HepG2 (cell line): ENCODE results near the gene PTPRE. TPM values are rescaled to one million over a fixed set of nuclear protein-coding genes. Genes with fewer than 3 reads are reported as not detected.

Experiments
- ATAC-seq: fragments of 200-7000 bp; cut with Tn5 transposase; 3 replicates; pipeline ENCODE4 v1.9.1; 2020; ENCODE audit warnings: mild to moderate bottlenecking, moderate library complexity
- BruUV-seq: library from RNA; stranded (reverse); fragments of 400-500 nt; replicated peaks from 2 replicates; lab custom pipeline; 2021; lab: Mats Ljungman, UMichigan
- CTCF ChIA-PET: fragments of 300-600 bp; formaldehyde crosslinking; extraction: SDS; loops from one replicate; lab custom pipeline; 2021; ENCODE audit warnings: low total read pairs, inconsistent platforms, low intra/inter-chr PET ratio; lab: Yijun Ruan, JAX
- POLR2A ChIA-PET: fragments of 350-600 bp; sonication (Branson Sonifier 250); formaldehyde crosslinking; loops from one replicate; lab custom pipeline; 2020; ENCODE audit warnings: antibody characterized with exemption, inconsistent platforms; lab: Yijun Ruan, JAX
- DNase-seq: peaks from one replicate; pipeline ENCODE4 v3.0.0-alpha.2; 2015; ENCODE audit warnings: low spot score
- FAIRE-seq: peaks from 3 replicates; lab custom pipeline; 2011; peaks lifted over from hg19 to GRCh38; lab: Jason Lieb, UNC
- H2AFZ ChIP-seq: one replicate; pipeline ENCODE4 v1.6.1; 2011; ENCODE audit warnings: low read length, inconsistent platforms
- H3K27ac ChIP-seq: fragments of 300-600 bp; 3 replicates; pipeline ENCODE4 v1.8.0; 2011; ENCODE audit warnings: mixed run types, mild to moderate bottlenecking, mixed read lengths, low read length, inconsistent platforms; ENCODE audit not compliant: insufficient read depth; ENCODE audit errors: extremely low read length
- H3K27me3 ChIP-seq, 2 experiments: fragments of 200-600 bp in 1 of 2; 2 replicates in 1 of 2; 3 replicates in 1 of 2; pipeline versions ENCODE4 v1.6.0 to v1.8.0; 2011; ENCODE audit warnings: low read length in 2 of 2, mild to moderate bottlenecking in 2 of 2, moderate library complexity in 2 of 2, inconsistent platforms in 1 of 2; ENCODE audit not compliant: insufficient read depth in 2 of 2, control insufficient read depth in 1 of 2
- H3K36me3 ChIP-seq, 2 experiments: fragments of 200-600 bp in 1 of 2; replicated peaks in 1 of 2; 2 replicates in 1 of 2; 3 replicates in 1 of 2; pipeline versions ENCODE4 v1.5.1 to v1.8.0; 2011; ENCODE audit warnings: low read length in 2 of 2, inconsistent platforms in 1 of 2; ENCODE audit not compliant: insufficient read depth in 2 of 2, control insufficient read depth in 1 of 2
- H3K4me1 ChIP-seq: 2 replicates; pipeline ENCODE4 v1.5.1; 2012; ENCODE audit warnings: low read length, inconsistent platforms; ENCODE audit not compliant: insufficient read depth
- H3K4me2 ChIP-seq: 2 replicates; pipeline ENCODE4 v1.6.0; 2011; ENCODE audit warnings: low read depth, low read length, inconsistent platforms
- H3K4me3 ChIP-seq, 3 experiments: fragments of 200-600 bp in 1 of 3; sonication (generic), shearing (Covaris generic) in 1 of 3; replicated peaks in 1 of 3; 2 replicates each; pipeline ENCODE4 v1.5.1; 2011 to 2016; ENCODE audit warnings: low read length in 3 of 3, inconsistent platforms in 2 of 3, low read depth in 2 of 3, mild to moderate bottlenecking in 2 of 3, control low read depth in 1 of 3, mixed read lengths in 1 of 3; ENCODE audit not compliant: insufficient read depth in 1 of 3
- H3K79me2 ChIP-seq: one replicate; pipeline ENCODE4 v1.6.1; 2011; ENCODE audit warnings: low read length, inconsistent platforms; ENCODE audit not compliant: insufficient read depth
- H3K9ac ChIP-seq: 2 replicates; pipeline ENCODE4 v1.6.0; 2011; ENCODE audit warnings: mild to moderate bottlenecking, low read depth, low read length, inconsistent platforms; ENCODE audit not compliant: insufficient read depth
- H3K9me3 ChIP-seq: 2 replicates; pipeline ENCODE4 v1.5.1; 2012; ENCODE audit warnings: mild to moderate bottlenecking, low read length
- H4K20me1 ChIP-seq: 2 replicates; pipeline ENCODE4 v1.6.0; 2011; ENCODE audit warnings: inconsistent platforms, mild to moderate bottlenecking, low read length, moderate library complexity; ENCODE audit not compliant: insufficient read depth
- ATM ChIP-seq: fragments of 450-650 bp; IDR thresholded peaks from 2 replicates; pipeline ENCODE4 v1.7.1; 2017; ENCODE audit warnings: mild to moderate bottlenecking, borderline replicate concordance
- CREM ChIP-seq, 2 experiments: sonication (generic) in 1 of 2; formaldehyde crosslinking in 1 of 2; IDR thresholded peaks; 2 replicates each; pipeline versions ENCODE4 v1.4.0 to v1.6.1; 2016 to 2020; ENCODE audit warnings: antibody characterized with exemption in 1 of 2, mild to moderate bottlenecking in 1 of 2, missing genetic modification reagents in 1 of 2
- GTF2F1 ChIP-seq: fragments of 150-350 bp; IDR thresholded peaks from 2 replicates; pipeline ENCODE4 v1.6.1; 2014; ENCODE audit warnings: low read length
- HOXD1 ChIP-seq: sonication (generic); formaldehyde crosslinking; IDR thresholded peaks from 2 replicates; pipeline ENCODE4 v1.5.0; 2020; ENCODE audit warnings: missing genetic modification reagents
- NFRKB ChIP-seq: fragments of 450-650 bp; IDR thresholded peaks from 2 replicates; pipeline ENCODE4 v1.6.1; 2017
- NKX3-1 ChIP-seq: sonication (generic); formaldehyde crosslinking; IDR thresholded peaks from 2 replicates; pipeline ENCODE4 v1.5.0; 2020; ENCODE audit warnings: missing genetic modification reagents
- SOX13 ChIP-seq, 3 experiments: fragments of 450-650 bp in 1 of 3; sonication (generic) in 1 of 3; formaldehyde crosslinking in 1 of 3; IDR thresholded peaks in 2 of 3; conservative IDR thresholded peaks in 1 of 3; 2 replicates each; pipeline versions ENCODE4 v1.5.0 to v1.6.1; 2016 to 2020; ENCODE audit warnings: antibody characterized with exemption in 1 of 3, mild to moderate bottlenecking in 1 of 3, missing compliant biosample characterization in 1 of 3, missing genetic modification reagents in 1 of 3, moderate library complexity in 1 of 3
- ZFP62 ChIP-seq: sonication (generic); formaldehyde crosslinking; IDR thresholded peaks from 2 replicates; pipeline ENCODE4 v1.4.0; 2020; ENCODE audit warnings: missing genetic modification reagents
- ZNF17 ChIP-seq: sonication (generic); formaldehyde crosslinking; IDR thresholded peaks from 2 replicates; pipeline ENCODE4 v1.5.0; 2020; ENCODE audit warnings: mild to moderate bottlenecking, missing genetic modification reagents
- ZNF607 ChIP-seq: sonication (generic); formaldehyde crosslinking; IDR thresholded peaks from 2 replicates; pipeline ENCODE4 v1.5.1; 2020; ENCODE audit warnings: missing genetic modification reagents, mild to moderate bottlenecking, borderline replicate concordance
- ZNF790 ChIP-seq: sonication (generic); formaldehyde crosslinking; IDR thresholded peaks from 2 replicates; pipeline ENCODE4 v1.8.0; 2022; ENCODE audit warnings: missing genetic modification reagents, mild to moderate bottlenecking, borderline replicate concordance
- ZZZ3 ChIP-seq: sonication (generic); formaldehyde crosslinking; IDR thresholded peaks from 2 replicates; pipeline ENCODE4 v1.4.0; 2020; ENCODE audit warnings: missing genetic modification reagents, mild to moderate bottlenecking, borderline replicate concordance
- WGBS: methylation state at CpG from one replicate; pipeline ENCODE4 v1.1.6; 2017; ENCODE audit warnings: low lambda C conversion rate; 5-methylcytosine and 5-hydroxymethylcytosine counted together
- in situ Hi-C: cut with HindIII; loops from 2 replicates; pipeline ENCODE4 v1.10.0; 2017; ENCODE audit warnings: low pct_unique_long_range_greater_than_20kb; ENCODE audit not compliant: extremely low pct_ligation_motif_present
- intact Hi-C: fragments of 100-400 bp; cut with micrococcal nuclease; formaldehyde crosslinking; loops from one replicate; pipeline ENCODE4 v1.10.0; 2022; ENCODE audit not compliant: unreplicated experiment
- polyA plus RNA-seq, 8 experiments: library from polyadenylated mRNA; depleted of rRNA in 3 of 8; stranded (reverse) in 7 of 8; unstranded in 1 of 8; fragments of >200 nt; fragmentation: Illumina TruSeq in 4 of 8; extraction: Trizol in 4 of 8; gene quantifications; 2 replicates each; pipeline versions ENCODE4 v1.2.1 to v1.2.3, GENCODE V29; 2011 to 2016; ENCODE audit warnings: low read depth in 4 of 8, missing spikeins in 1 of 8, mixed read lengths in 1 of 8; ENCODE audit not compliant: insufficient read depth in 1 of 8
- total RNA-seq, 5 experiments: library from RNA; depleted of rRNA; stranded (reverse); fragments of >200 nt; fragmentation: Illumina TruSeq; extraction: Trizol; gene quantifications; 2 replicates each; pipeline ENCODE4 v1.2.3, GENCODE V29; 2016; ENCODE audit warnings: low read depth in 1 of 5
- TF ChIP-seq, protein P1 (sequence below): sonication (generic); formaldehyde crosslinking; IDR thresholded peaks from 2 replicates; pipeline ENCODE4 v1.8.1; 2022; ENCODE audit warnings: low read depth, mild to moderate bottlenecking, missing genetic modification reagents
- TF ChIP-seq, protein P2 (sequence below): sonication (generic); formaldehyde crosslinking; IDR thresholded peaks from 2 replicates; pipeline ENCODE4 v1.5.0; 2020; ENCODE audit warnings: missing genetic modification reagents
- TF ChIP-seq, protein P3 (sequence below): sonication (generic); formaldehyde crosslinking; IDR thresholded peaks from 2 replicates; pipeline ENCODE4 v1.5.0; 2020; ENCODE audit warnings: missing genetic modification reagents
- TF ChIP-seq, protein P4 (sequence below): sonication (generic); formaldehyde crosslinking; IDR thresholded peaks from 2 replicates; pipeline ENCODE4 v1.4.0; 2020; ENCODE audit warnings: missing genetic modification reagents, mild to moderate bottlenecking, borderline replicate concordance

Gene PTPRE
- total and polyA plus RNA-seq, 2 of the 13 experiments (the other 11 are each of a cell fraction or from before 2014, with no cell fraction given), result 0.01 to 0.02 TPM

DNA sequence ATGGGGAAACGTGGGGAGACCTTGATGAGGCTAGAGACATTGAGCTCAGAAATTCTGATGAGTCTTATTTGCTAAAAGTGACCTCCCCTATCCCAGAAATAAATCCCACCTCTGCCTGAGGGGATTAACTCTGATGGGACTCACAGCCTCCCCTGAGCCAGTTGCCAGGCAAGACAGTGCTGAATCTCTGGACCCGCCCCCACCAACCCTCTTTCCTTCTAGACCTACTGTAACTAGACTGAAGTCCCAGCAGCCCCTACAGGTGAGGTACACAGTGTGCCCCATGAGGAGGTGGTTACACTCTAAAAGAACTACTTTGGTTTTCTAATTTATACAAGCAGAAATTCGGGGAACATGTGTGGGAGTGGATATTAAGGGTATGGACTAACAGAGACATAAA lies 42.9 kb downstream of the PTPRE start:
- Histone ChIP-seq H3K9me3 (no peaks in the 10 kb centered on the region), H2AFZ (no peak overlapping the region), H3K4me2 (no peak overlapping the region), H4K20me1 (no peaks in the 10 kb centered on the region), H3K4me3 (no peak overlapping the region), H3K36me3 (no peaks in the 10 kb centered on the region), H3K27me3 (peaks cover 1 to 6% of the 10 kb centered on the region in 2 experiments; a peak in 2 of 5 replicates), H3K79me2 (no peaks in the 10 kb centered on the region)
- 6% methylated on average over 3 of the region's 3 CpGs for WGBS
- no peak for ATAC-seq
- POLR2A ChIA-PET, result no interaction called here
- no TSS peak for BruUV-seq
- FAIRE-seq, result no peak
- in situ Hi-C loops, result no loop called here
- intact Hi-C loops, result no loop called here
- DNase-seq, result no peak
- TF ChIP-seq NFRKB, result no peak
- TF ChIP-seq CREM (IDR thresholded peaks at IDR 0.05), result no peak
- TF ChIP-seq CREM (CRISPR knock-in tag; IDR thresholded peaks at IDR 0.05), result no peak
- TF ChIP-seq ZNF607 (CRISPR knock-in tag), result no peak
- TF ChIP-seq, protein P1, sequence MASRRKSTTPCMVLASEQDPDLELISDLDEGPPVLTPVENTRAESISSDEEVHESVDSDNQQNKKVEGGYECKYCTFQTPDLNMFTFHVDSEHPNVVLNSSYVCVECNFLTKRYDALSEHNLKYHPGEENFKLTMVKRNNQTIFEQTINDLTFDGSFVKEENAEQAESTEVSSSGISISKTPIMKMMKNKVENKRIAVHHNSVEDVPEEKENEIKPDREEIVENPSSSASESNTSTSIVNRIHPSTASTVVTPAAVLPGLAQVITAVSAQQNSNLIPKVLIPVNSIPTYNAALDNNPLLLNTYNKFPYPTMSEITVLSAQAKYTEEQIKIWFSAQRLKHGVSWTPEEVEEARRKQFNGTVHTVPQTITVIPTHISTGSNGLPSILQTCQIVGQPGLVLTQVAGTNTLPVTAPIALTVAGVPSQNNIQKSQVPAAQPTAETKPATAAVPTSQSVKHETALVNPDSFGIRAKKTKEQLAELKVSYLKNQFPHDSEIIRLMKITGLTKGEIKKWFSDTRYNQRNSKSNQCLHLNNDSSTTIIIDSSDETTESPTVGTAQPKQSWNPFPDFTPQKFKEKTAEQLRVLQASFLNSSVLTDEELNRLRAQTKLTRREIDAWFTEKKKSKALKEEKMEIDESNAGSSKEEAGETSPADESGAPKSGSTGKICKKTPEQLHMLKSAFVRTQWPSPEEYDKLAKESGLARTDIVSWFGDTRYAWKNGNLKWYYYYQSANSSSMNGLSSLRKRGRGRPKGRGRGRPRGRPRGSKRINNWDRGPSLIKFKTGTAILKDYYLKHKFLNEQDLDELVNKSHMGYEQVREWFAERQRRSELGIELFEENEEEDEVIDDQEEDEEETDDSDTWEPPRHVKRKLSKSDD, result no peak
- no peak for TF ChIP-seq ZNF790 (CRISPR knock-in tag)
- TF ChIP-seq, protein P2, sequence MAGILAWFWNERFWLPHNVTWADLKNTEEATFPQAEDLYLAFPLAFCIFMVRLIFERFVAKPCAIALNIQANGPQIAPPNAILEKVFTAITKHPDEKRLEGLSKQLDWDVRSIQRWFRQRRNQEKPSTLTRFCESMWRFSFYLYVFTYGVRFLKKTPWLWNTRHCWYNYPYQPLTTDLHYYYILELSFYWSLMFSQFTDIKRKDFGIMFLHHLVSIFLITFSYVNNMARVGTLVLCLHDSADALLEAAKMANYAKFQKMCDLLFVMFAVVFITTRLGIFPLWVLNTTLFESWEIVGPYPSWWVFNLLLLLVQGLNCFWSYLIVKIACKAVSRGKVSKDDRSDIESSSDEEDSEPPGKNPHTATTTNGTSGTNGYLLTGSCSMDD (CRISPR knock-in tag), result no peak
- TF ChIP-seq, protein P3, sequence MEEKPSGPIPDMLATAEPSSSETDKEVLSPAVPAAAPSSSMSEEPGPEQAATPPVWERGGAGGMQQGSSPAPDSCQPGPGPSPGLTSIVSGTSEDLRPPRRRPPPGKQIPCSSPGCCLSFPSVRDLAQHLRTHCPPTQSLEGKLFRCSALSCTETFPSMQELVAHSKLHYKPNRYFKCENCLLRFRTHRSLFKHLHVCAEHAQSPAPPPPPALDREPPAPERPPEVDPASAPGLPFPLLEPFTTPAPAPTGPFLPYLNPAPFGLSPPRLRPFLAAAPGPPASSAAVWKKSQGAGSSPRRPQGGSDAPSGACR (CRISPR knock-in tag), result no peak
- TF ChIP-seq NKX3-1, result no peak
- TF ChIP-seq ZNF17, result no peak
- no peak for TF ChIP-seq GTF2F1
- TF ChIP-seq ZZZ3 (CRISPR knock-in tag), result no peak
- TF ChIP-seq, protein P4, sequence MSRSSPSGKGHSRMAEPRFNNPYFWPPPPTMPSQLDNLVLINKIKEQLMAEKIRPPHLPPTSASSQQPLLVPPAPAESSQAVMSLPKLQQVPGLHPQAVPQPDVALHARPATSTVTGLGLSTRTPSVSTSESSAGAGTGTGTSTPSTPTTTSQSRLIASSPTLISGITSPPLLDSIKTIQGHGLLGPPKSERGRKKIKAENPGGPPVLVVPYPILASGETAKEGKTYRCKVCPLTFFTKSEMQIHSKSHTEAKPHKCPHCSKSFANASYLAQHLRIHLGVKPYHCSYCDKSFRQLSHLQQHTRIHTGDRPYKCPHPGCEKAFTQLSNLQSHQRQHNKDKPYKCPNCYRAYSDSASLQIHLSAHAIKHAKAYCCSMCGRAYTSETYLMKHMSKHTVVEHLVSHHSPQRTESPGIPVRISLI, result no peak
- TF ChIP-seq HOXD1 (CRISPR knock-in tag), result no peak
- TF ChIP-seq ZFP62 (CRISPR knock-in tag), result no peak
- no peak for TF ChIP-seq SOX13 (IDR thresholded peaks at IDR 0.05)
- TF ChIP-seq SOX13 (CRISPR knock-in tag; conservative IDR thresholded peaks at IDR 0.05 in 1 of 2, IDR thresholded peaks at IDR 0.05 in 1 of 2), result no peak
- no peak for TF ChIP-seq ATM
- TF ChIP-seq, all 625 proteins: peak for 0
- no peak overlapping the region for H3K27ac ChIP-seq
- CTCF ChIA-PET, result no interaction called here
- no peaks in the 10 kb centered on the region for H3K4me1 ChIP-seq
- no peak overlapping the region for H3K9ac ChIP-seq
